ENCODE data around the gene ADARB1. TPM values are rescaled to one million over a fixed set of nuclear protein-coding genes. Genes with fewer than 3 reads are reported as not detected.

Gene ADARB1
- polyA plus RNA-seq, 3 donors: 0.40 to 2.6 (median 1.0) TPM

DNA sequence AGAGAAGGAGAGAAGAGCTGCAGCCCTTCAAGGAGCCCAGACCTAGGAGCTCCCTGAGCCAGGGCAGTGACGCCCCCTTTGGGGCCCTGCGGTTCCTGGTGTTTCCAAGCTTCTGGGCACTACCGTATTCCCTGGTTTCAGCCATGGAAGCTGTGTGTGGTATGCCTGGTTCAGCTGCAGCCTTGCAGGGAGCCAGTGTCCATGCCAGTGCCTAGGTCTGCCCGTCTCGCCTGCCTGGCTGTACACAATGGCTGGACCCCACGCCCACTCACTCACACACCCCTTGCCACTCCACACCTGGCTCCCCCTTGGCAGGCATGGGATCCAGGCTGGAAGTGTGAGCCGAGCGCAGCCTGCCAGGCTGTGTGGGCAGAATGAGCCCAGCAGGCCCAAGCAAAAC, 87.7 kb downstream of the ADARB1 start:
- no peak overlapping the region for H3K4me3 Mint-ChIP-seq
- Histone ChIP-seq H3K4me2 (replicated peaks; ENCODE audit: extremely low read depth, low read length, poor library complexity, severe bottlenecking) (no peak overlapping the region), H2AFZ (ENCODE audit: insufficient read depth, low read depth, low read length, poor library complexity, severe bottlenecking) (no peak overlapping the region), H3K9me3 (replicated peaks in 1 of 2; ENCODE audit: control insufficient read depth in 1 of 2, insufficient read depth in 1 of 2, low read length in 2 of 2) (peaks cover 0 to 12% of the 10 kb centered on the region in 2 donors), H3K9ac (ENCODE audit: insufficient read depth, low read length, poor library complexity, severe bottlenecking) (no peak overlapping the region), H3K4me3 (replicated peaks in 1 of 3; ENCODE audit: low read depth in 2 of 3, low read length in 3 of 3) (no peak overlapping the region), H3K27me3 (ENCODE audit: control insufficient read depth in 2 of 2, insufficient read depth in 2 of 2, low read length in 2 of 2) (no peaks in the 10 kb centered on the region), H3K36me3 (replicated peaks in 1 of 2; ENCODE audit: control insufficient read depth in 1 of 2, insufficient read depth in 2 of 2, low read length in 2 of 2) (no peaks in the 10 kb centered on the region), H4K20me1 (ENCODE audit: insufficient read depth, low read length) (no peaks in the 10 kb centered on the region), H3K79me2 (ENCODE audit: insufficient read depth, low read length) (no peaks in the 10 kb centered on the region), H3K27ac (ENCODE audit: low read depth in 1 of 2, low read length in 2 of 2) (no peak overlapping the region), H3K4me1 (ENCODE audit: control insufficient read depth in 1 of 2, insufficient read depth in 2 of 2, low read length in 2 of 2) (no peaks in the 10 kb centered on the region)
- peaks cover 3% of the 10 kb centered on the region for H3K4me1 Mint-ChIP-seq
- no peak overlapping the region for H3K27ac Mint-ChIP-seq
- TF ChIP-seq, protein P1, sequence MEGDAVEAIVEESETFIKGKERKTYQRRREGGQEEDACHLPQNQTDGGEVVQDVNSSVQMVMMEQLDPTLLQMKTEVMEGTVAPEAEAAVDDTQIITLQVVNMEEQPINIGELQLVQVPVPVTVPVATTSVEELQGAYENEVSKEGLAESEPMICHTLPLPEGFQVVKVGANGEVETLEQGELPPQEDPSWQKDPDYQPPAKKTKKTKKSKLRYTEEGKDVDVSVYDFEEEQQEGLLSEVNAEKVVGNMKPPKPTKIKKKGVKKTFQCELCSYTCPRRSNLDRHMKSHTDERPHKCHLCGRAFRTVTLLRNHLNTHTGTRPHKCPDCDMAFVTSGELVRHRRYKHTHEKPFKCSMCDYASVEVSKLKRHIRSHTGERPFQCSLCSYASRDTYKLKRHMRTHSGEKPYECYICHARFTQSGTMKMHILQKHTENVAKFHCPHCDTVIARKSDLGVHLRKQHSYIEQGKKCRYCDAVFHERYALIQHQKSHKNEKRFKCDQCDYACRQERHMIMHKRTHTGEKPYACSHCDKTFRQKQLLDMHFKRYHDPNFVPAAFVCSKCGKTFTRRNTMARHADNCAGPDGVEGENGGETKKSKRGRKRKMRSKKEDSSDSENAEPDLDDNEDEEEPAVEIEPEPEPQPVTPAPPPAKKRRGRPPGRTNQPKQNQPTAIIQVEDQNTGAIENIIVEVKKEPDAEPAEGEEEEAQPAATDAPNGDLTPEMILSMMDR (IDR thresholded peaks at IDR 0.05): no peak
- H3K9me3 Mint-ChIP-seq: peaks cover 0 to 15% (median 7%) of the 10 kb centered on the region in 7 donors
- DNase-seq: no peak
- peaks cover 0 to 1% (median 0%) of the 10 kb centered on the region in 3 donors for H3K27me3 Mint-ChIP-seq (ENCODE audit: low read depth in 3 of 3)
- peaks cover 0 to 4% of the 10 kb centered on the region in 2 donors for H3K36me3 Mint-ChIP-seq
- WGBS (ENCODE audit: insufficient coverage): 100% methylated on average over 6 of the region's 8 CpGs
- intact Hi-C loops (cut with micrococcal nuclease): loop anchor here in 1 of 2 donors (10.0 kb wide), 1 partner anchor 103 kb away; no protein-coding TSS in a partner anchor

DNA sequence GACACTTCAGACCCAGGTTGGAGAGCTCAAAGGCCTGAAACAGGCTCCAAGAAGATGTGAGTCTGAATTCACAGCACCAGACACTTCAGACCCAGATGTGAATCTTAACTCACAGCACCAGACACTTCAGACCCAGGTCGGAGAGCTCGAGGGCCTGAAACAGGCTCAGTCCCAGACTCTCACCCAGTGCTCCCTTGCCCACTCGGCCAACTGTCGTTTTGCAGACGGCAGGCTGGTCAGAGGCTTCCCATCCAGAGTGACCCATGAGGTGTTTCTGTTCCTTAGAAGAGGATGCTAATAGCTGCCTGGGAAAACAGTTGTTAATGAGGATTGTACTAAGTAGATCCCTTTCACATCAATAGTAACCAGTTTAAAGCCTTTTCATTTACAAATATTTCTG, 88.4 kb downstream of the ADARB1 start:
- no peak overlapping the region for H3K4me2 ChIP-seq (replicated peaks; ENCODE audit: extremely low read depth, low read length, poor library complexity, severe bottlenecking)
- H3K27me3 Mint-ChIP-seq (ENCODE audit: low read depth in 3 of 3): peaks cover 0 to 1% (median 0%) of the 10 kb centered on the region in 3 donors

More for the DNA sequence above, 88.4 kb downstream of the ADARB1 start:
- no peak overlapping the region for H3K4me3 Mint-ChIP-seq
- Histone ChIP-seq H3K27ac (ENCODE audit: low read depth in 1 of 2, low read length in 2 of 2) (no peak overlapping the region), H3K27me3 (ENCODE audit: control insufficient read depth in 2 of 2, insufficient read depth in 2 of 2, low read length in 2 of 2) (no peaks in the 10 kb centered on the region), H3K79me2 (ENCODE audit: insufficient read depth, low read length) (no peaks in the 10 kb centered on the region), H3K36me3 (replicated peaks in 1 of 2; ENCODE audit: control insufficient read depth in 1 of 2, insufficient read depth in 2 of 2, low read length in 2 of 2) (no peaks in the 10 kb centered on the region), H4K20me1 (ENCODE audit: insufficient read depth, low read length) (no peaks in the 10 kb centered on the region), H3K4me3 (replicated peaks in 1 of 3; ENCODE audit: low read depth in 2 of 3, low read length in 3 of 3) (no peak overlapping the region), H3K9ac (ENCODE audit: insufficient read depth, low read length, poor library complexity, severe bottlenecking) (no peak overlapping the region), H2AFZ (ENCODE audit: insufficient read depth, low read depth, low read length, poor library complexity, severe bottlenecking) (no peak overlapping the region), H3K4me1 (ENCODE audit: control insufficient read depth in 1 of 2, insufficient read depth in 2 of 2, low read length in 2 of 2) (peaks cover 0 to 2% of the 10 kb centered on the region in 2 donors), H3K9me3 (replicated peaks in 1 of 2; ENCODE audit: control insufficient read depth in 1 of 2, insufficient read depth in 1 of 2, low read length in 2 of 2) (peaks cover 0 to 12% of the 10 kb centered on the region in 2 donors)
- intact Hi-C loops (cut with micrococcal nuclease): loop anchor here in 1 of 2 donors (10.0 kb wide), 1 partner anchor 102 kb away; no protein-coding TSS in a partner anchor
- H3K27ac Mint-ChIP-seq: no peak overlapping the region
- peaks cover 5% of the 10 kb centered on the region for H3K4me1 Mint-ChIP-seq
- H3K9me3 Mint-ChIP-seq: peaks cover 0 to 13% (median 7%) of the 10 kb centered on the region in 7 donors
- 95% methylated on average over 4 of the region's 5 CpGs for WGBS (ENCODE audit: insufficient coverage)
- peaks cover 0 to 4% of the 10 kb centered on the region in 2 donors for H3K36me3 Mint-ChIP-seq
- TF ChIP-seq, protein P1 (IDR thresholded peaks at IDR 0.05): no peak
- DNase-seq: no peak

All from CD14-positive monocyte (primary cell).